Thoracic aorta (tissue), 2 donors: ENCODE data around the gene PDGFD. TPM values are rescaled to one million over a fixed set of nuclear protein-coding genes. Genes with fewer than 3 reads are reported as not detected.

ENCODE experiments used
- ATAC-seq: fragments of 150-250 bp; one replicate; pipeline ENCODE4 v1.8.0; 2017; ENCODE audit warnings: low read depth; ENCODE audit not compliant: insufficient number of reproducible peaks, low FRiP score
- DNase-seq: peaks from one replicate; pipeline ENCODE4 v3.0.0-alpha.2; 2020; ENCODE audit warnings: low spot score
- H3K27ac ChIP-seq, 2 donors: fragments of 200-600 bp; sonication (generic); 1 replicate in 1 of 2; 2 replicates in 1 of 2; pipeline ENCODE4 v1.5.1; 2016; ENCODE audit warnings: mild to moderate bottlenecking in 2 of 2, moderate library complexity in 2 of 2
- H3K27me3 ChIP-seq: fragments of 200-600 bp; sonication (generic); replicated peaks from 2 replicates; pipeline ENCODE4 v1.6.0; 2016; ENCODE audit warnings: mild to moderate bottlenecking; ENCODE audit not compliant: insufficient read depth
- H3K36me3 ChIP-seq: fragments of 200-600 bp; sonication (generic); one replicate; pipeline ENCODE4 v1.5.1; 2016
- H3K4me1 ChIP-seq, 2 donors: fragments of 200-600 bp; sonication (generic); 1 replicate in 1 of 2; 2 replicates in 1 of 2; pipeline versions ENCODE4 v1.5.1 to v1.6.0; 2016; ENCODE audit warnings: low read depth in 2 of 2, mild to moderate bottlenecking in 1 of 2; ENCODE audit not compliant: control insufficient read depth in 1 of 2
- H3K4me3 ChIP-seq: fragments of 200-600 bp; sonication (generic); 2 replicates; pipeline ENCODE4 v1.5.1; 2016; ENCODE audit warnings: mild to moderate bottlenecking
- H3K9me3 ChIP-seq: fragments of 200-600 bp; sonication (generic); 2 replicates; pipeline ENCODE4 v1.5.1; 2016
- CTCF ChIP-seq: fragments of 200-600 bp; sonication (generic); IDR thresholded peaks from one replicate; pipeline ENCODE4 v1.5.1; 2019; ENCODE audit warnings: antibody characterized with exemption
- total RNA-seq, 2 donors: library from RNA; depleted of rRNA; stranded (reverse); fragments of >200 nt; gene quantifications; one replicate each; pipeline versions ENCODE4 v1.1.0 to v1.2.3, GENCODE V29; 2016

The PDGFD gene
- total RNA-seq, 2 donors from 2014 or later: 135 to 152 TPM

- no peak overlapping the region for H3K4me3 ChIP-seq
- H3K36me3 ChIP-seq: no peaks in the 10 kb centered on the region
Observed at GRCh38 chr11:103968685-103969084, 195.3 kb downstream of the PDGFD start.

GRCh38 chr11:103967985-103968384 lies 196.0 kb downstream of the PDGFD start:
- ATAC-seq (no peak), DNase-seq (no peak)
- TF ChIP-seq CTCF: no peak
- Histone ChIP-seq H3K4me3 (no peak overlapping the region), H3K9me3 (no peaks in the 10 kb centered on the region), H3K4me1 (no peaks in the 10 kb centered on the region), H3K36me3 (no peaks in the 10 kb centered on the region), H3K27me3 (no peaks in the 10 kb centered on the region), H3K27ac (no peak overlapping the region)

More at GRCh38 chr11:103968685-103969084, 195.3 kb downstream of the PDGFD start:
- Histone ChIP-seq H3K4me1 (no peaks in the 10 kb centered on the region), H3K9me3 (no peaks in the 10 kb centered on the region), H3K27ac (no peak overlapping the region), H3K27me3 (no peaks in the 10 kb centered on the region)
- no peak for ATAC-seq
- no peak for DNase-seq
- no peak for TF ChIP-seq CTCF

- H3K27me3 ChIP-seq: no peaks in the 10 kb centered on the region
- ATAC-seq: no peak
- no peak overlapping the region for H3K4me3 ChIP-seq
- TF ChIP-seq CTCF: no peak
- H3K4me1 ChIP-seq: peaks cover 0 to 7% of the 10 kb centered on the region in 2 donors
- DNase-seq: no peak
- H3K9me3 ChIP-seq: no peaks in the 10 kb centered on the region
- H3K27ac ChIP-seq: no peak overlapping the region
- no peaks in the 10 kb centered on the region for H3K36me3 ChIP-seq
Observed at GRCh38 chr11:103964390-103964789, 199.6 kb downstream of the PDGFD start.

GRCh38 chr11:103963648-103964047 lies 200.3 kb downstream of the PDGFD start:
- no peaks in the 10 kb centered on the region for H3K36me3 ChIP-seq
- no peak for TF ChIP-seq CTCF
- H3K27ac ChIP-seq: no peak overlapping the region
- H3K27me3 ChIP-seq: no peaks in the 10 kb centered on the region
- DNase-seq (no peak), ATAC-seq (no peak)
- peaks cover 0 to 7% of the 10 kb centered on the region in 2 donors for H3K4me1 ChIP-seq
- H3K4me3 ChIP-seq: no peak overlapping the region
- H3K9me3 ChIP-seq: no peaks in the 10 kb centered on the region

DNA sequence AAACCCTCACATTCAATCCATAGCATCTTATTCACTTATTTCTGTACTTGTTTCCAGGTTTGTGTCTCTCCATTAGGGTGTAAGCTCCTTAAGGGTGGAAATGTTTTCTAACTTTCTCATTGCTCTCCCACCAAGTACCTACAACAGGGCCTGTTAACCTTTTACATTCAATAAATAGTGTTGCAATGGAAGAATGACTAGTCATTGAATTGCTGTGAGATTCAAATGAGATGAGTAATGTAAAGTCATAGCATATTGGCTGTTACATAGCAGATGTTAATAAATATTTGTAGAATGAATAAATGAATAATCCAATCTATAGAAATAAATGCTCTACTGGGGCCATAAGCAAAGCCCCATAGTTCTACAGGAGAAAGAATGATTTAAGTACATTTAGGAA lies 202.9 kb downstream of the PDGFD start:
- ATAC-seq (no peak), DNase-seq (no peak)
- Histone ChIP-seq H3K9me3 (no peaks in the 10 kb centered on the region), H3K4me1 (peaks cover 0 to 7% of the 10 kb centered on the region in 2 donors), H3K27ac (no peak overlapping the region), H3K27me3 (no peaks in the 10 kb centered on the region), H3K36me3 (no peaks in the 10 kb centered on the region), H3K4me3 (no peak overlapping the region)
- no peak for TF ChIP-seq CTCF
